Coronary artery (tissue), 2 donors: Measurements from ENCODE around the gene SYNGR1.

ENCODE experiments used
- DNase-seq: peaks from one replicate; pipeline ENCODE4 v3.0.0-alpha.2; 2017; ENCODE audit warnings: low spot score
- H3K27ac ChIP-seq, 2 donors: fragments of 200-600 bp; sonication (generic); one replicate each; pipeline ENCODE4 v1.5.1; 2016 to 2019
- H3K4me3 ChIP-seq: fragments of 200-600 bp; sonication (generic); 2 replicates; pipeline ENCODE4 v1.5.1; 2016; ENCODE audit warnings: mild to moderate bottlenecking, moderate library complexity
- CTCF ChIP-seq: fragments of 200-600 bp; sonication (generic); IDR thresholded peaks from one replicate; pipeline ENCODE4 v1.5.1; 2019; ENCODE audit warnings: antibody characterized with exemption

Gene SYNGR1

GRCh38 chr22:39431821-39432251, 82.0 kb downstream of the SYNGR1 start:
- TF ChIP-seq CTCF, result no peak
- peak overlapping the region; percentile 45 for H3K4me3 ChIP-seq

GRCh38 chr22:39432361-39432811, 82.6 kb downstream of the SYNGR1 start:
- peak overlapping the region; percentile 86 to 88 for H3K27ac ChIP-seq
- no peak for DNase-seq
- H3K4me3 ChIP-seq, result no peak overlapping the region
- no peak for TF ChIP-seq CTCF

More at GRCh38 chr22:39431821-39432251, 82.0 kb downstream of the SYNGR1 start:
- H3K27ac ChIP-seq, result peak overlapping the region; percentile 86 to 88
- DNase-seq, result no peak

GRCh38 chr22:39433476-39434242, 83.9 kb downstream of the SYNGR1 start:
- DNase-seq, result no peak
- Histone ChIP-seq H3K4me3 (no peak overlapping the region), H3K27ac (peak overlapping the region in 1 of 2 donors; percentile 32)
- TF ChIP-seq CTCF, result no peak

- DNase-seq, result no peak
- Histone ChIP-seq H3K27ac (peak overlapping the region in 1 of 2 donors; percentile 32), H3K4me3 (no peak overlapping the region)
- no peak for TF ChIP-seq CTCF
These were observed 84.5 kb downstream of the SYNGR1 start for GRCh38 chr22:39434243-39434653.

GRCh38 chr22:39434721-39435120, 84.9 kb downstream of the SYNGR1 start:
- no peak for DNase-seq
- Histone ChIP-seq H3K4me3 (no peak overlapping the region), H3K27ac (no peak overlapping the region)
- no peak for TF ChIP-seq CTCF
